Stomach (tissue), 9 donors: Measurements from ENCODE around the gene REG3A. TPM values are rescaled to one million over a fixed set of nuclear protein-coding genes. Genes with fewer than 3 reads are reported as not detected.

ENCODE experiments used
- DNase-seq, 2 donors: peaks; one replicate each; pipeline versions ENCODE4 v3.0.0 to v3.0.0-alpha.2; 2013 to 2019
- H3K27ac ChIP-seq, 5 donors: fragments of 200-600 bp in 4 of 5; sonication (generic) in 4 of 5; one replicate each; pipeline ENCODE4 v1.5.1; 2013 to 2019; ENCODE audit warnings: mild to moderate bottlenecking in 1 of 5, moderate library complexity in 1 of 5
- H3K27me3 ChIP-seq, 3 donors: fragments of 200-600 bp; sonication (generic); one replicate each; pipeline ENCODE4 v1.5.1; 2017 to 2019; ENCODE audit warnings: mixed run types in 1 of 3
- H3K36me3 ChIP-seq, 4 donors: fragments of 200-600 bp; sonication (generic); 1 replicate in 3 of 4; 2 replicates in 1 of 4; pipeline ENCODE4 v1.5.1; 2016 to 2019
- H3K4me1 ChIP-seq, 4 donors: fragments of 200-600 bp; sonication (generic); one replicate each; pipeline ENCODE4 v1.5.1; 2016 to 2019
- H3K4me3 ChIP-seq, 4 donors: fragments of 200-600 bp; sonication (generic) in 3 of 4; one replicate each; pipeline ENCODE4 v1.5.1; 2016 to 2019; ENCODE audit warnings: mild to moderate bottlenecking in 1 of 4
- H3K9me3 ChIP-seq, 4 donors: fragments of 200-600 bp; sonication (generic); one replicate each; pipeline ENCODE4 v1.5.1; 2016 to 2019
- CTCF ChIP-seq, 7 experiments: fragments of 450-650 bp in 4 of 7; fragments of 200-600 bp in 3 of 7; sonication (generic) in 3 of 7; IDR thresholded peaks; one replicate each; pipeline ENCODE4 v1.5.1; 2016 to 2019; ENCODE audit warnings: antibody characterized with exemption in 7 of 7, control low read depth in 2 of 7, mild to moderate bottlenecking in 1 of 7
- EP300 ChIP-seq: sonication (generic); formaldehyde crosslinking; IDR thresholded peaks from one replicate; pipeline ENCODE4 v1.6.1; 2017; ENCODE audit warnings: antibody characterized with exemption
- POLR2A ChIP-seq, 4 donors: fragments of 450-650 bp; IDR thresholded peaks; one replicate each; pipeline ENCODE4 v1.6.1; 2016; ENCODE audit warnings: antibody characterized with exemption in 4 of 4, control low read depth in 2 of 4, mild to moderate bottlenecking in 1 of 4, moderate library complexity in 1 of 4
- POLR2AphosphoS5 ChIP-seq, 3 donors: sonication (generic); formaldehyde crosslinking; IDR thresholded peaks; one replicate each; pipeline ENCODE4 v1.6.1; 2016; ENCODE audit warnings: antibody characterized with exemption in 3 of 3
- WGBS, 5 donors: extraction: QIAGEN DNeasy Blood & Tissue Kit in 3 of 5; methylation state at CpG; one replicate each; pipeline versions ENCODE4 v1.1.5 to v1.1.7; 2013 to 2018; 5-methylcytosine and 5-hydroxymethylcytosine counted together
- intact Hi-C: fragments of 100-400 bp; cut with DNase I; formaldehyde crosslinking; loops from one replicate; pipeline ENCODE4 v1.15.1; 2023; ENCODE audit warnings: low total_unique reads
- polyA plus RNA-seq, 3 donors: library from polyadenylated mRNA; stranded (reverse); fragments of 200-250 nt; gene quantifications; one replicate each; pipeline ENCODE4 v1.2.3, GENCODE V29; 2013
- total RNA-seq, 5 donors: library from RNA; depleted of rRNA; stranded (reverse); fragments of >200 nt; gene quantifications; one replicate each; pipeline versions ENCODE4 v1.1.0 to v1.2.3, GENCODE V29; 2014 to 2016
- donor health status: healthy with polysubstance abuse.
- donor health status: Bipolar disorder and iron deficiency.
- donor health status: healthy.

REG3A gene
- total and polyA plus RNA-seq, 8 donors = 3.1 to 381 (median 41.6) TPM; not detected in 2

- Histone ChIP-seq H3K27ac (no peak overlapping the region), H3K4me3 (no peak overlapping the region), H3K36me3 (no peaks in the 10 kb centered on the region), H3K27me3 (no peaks in the 10 kb centered on the region), H3K9me3 (no peaks in the 10 kb centered on the region), H3K4me1 (peaks cover 0 to 1% (median 0%) of the 10 kb centered on the region in 4 donors)
- no peak for DNase-seq
- intact Hi-C loops = no loop called here
- no peak for TF ChIP-seq POLR2AphosphoS5 (IDR thresholded peaks at IDR 0.05)
- TF ChIP-seq EP300 = no peak
- TF ChIP-seq CTCF (IDR thresholded peaks at IDR 0.05) = no peak
- TF ChIP-seq POLR2A (IDR thresholded peaks at IDR 0.05) = no peak
- 67 to 81% (median 72%) methylated on average over 9 of the region's 9 CpGs for WGBS, 5 donors
Observed at GRCh38 chr2:79124907-79125720, 34.4 kb downstream of the REG3A start.

GRCh38 chr2:79122676-79123075 is 36.9 kb downstream of the REG3A start:
- Histone ChIP-seq H3K4me1 (peaks cover 0 to 6% (median 0%) of the 10 kb centered on the region in 4 donors), H3K27me3 (no peaks in the 10 kb centered on the region), H3K9me3 (no peaks in the 10 kb centered on the region), H3K36me3 (no peaks in the 10 kb centered on the region), H3K4me3 (peak overlapping the region in 2 of 4 donors; percentile 32 to 35), H3K27ac (no peak overlapping the region)
- TF ChIP-seq EP300 = no peak
- no peak for TF ChIP-seq CTCF (IDR thresholded peaks at IDR 0.05)
- no peak for TF ChIP-seq POLR2A (IDR thresholded peaks at IDR 0.05)
- no peak for TF ChIP-seq POLR2AphosphoS5 (IDR thresholded peaks at IDR 0.05)
- intact Hi-C loops = no loop called here
- no peak for DNase-seq
- WGBS, 5 donors = 82 to 96% (median 89%) methylated on average over 2 of the region's 2 CpGs

GRCh38 chr2:79120194-79120713 is 39.3 kb downstream of the REG3A start, which contains the start of gene REG1A:
TSS of gene REG1A (plus strand) at chr2:79120488. CDS start at chr2:79120862, 374 bp downstream.
- Histone ChIP-seq H3K4me1 (peaks cover 0 to 6% (median 0%) of the 10 kb centered on the region in 4 donors), H3K27ac (peak within 1 kb of the TSS in 3 of 5 donors; percentile 35 to 46 (median 44)), H3K36me3 (no peaks in the 10 kb centered on the region), H3K9me3 (no peaks in the 10 kb centered on the region), H3K4me3 (peak within 1 kb of the TSS in 3 of 4 donors; percentile 7 to 35 (median 32)), H3K27me3 (no peaks in the 10 kb centered on the region)
- peak in 1 of 2 donors; percentile 72 for DNase-seq
- intact Hi-C loops = no loop called here
- WGBS, 5 donors = 21 to 49% (median 31%) methylated on average over 6 of the region's 6 CpGs
- TF ChIP-seq POLR2AphosphoS5 (IDR thresholded peaks at IDR 0.05) (peak in 2 of 3 donors; percentile 26 to 71), POLR2A (IDR thresholded peaks at IDR 0.05) (no peak), EP300 (no peak), CTCF (IDR thresholded peaks at IDR 0.05) (no peak)

- 31 to 45% (median 35%) methylated on average over 2 of the region's 2 CpGs for whole genome bisulfite sequencing, 5 donors
- H3K27ac ChIP-seq = no peak overlapping the region
- no peak overlapping the region for H3K4me3 ChIP-seq
- H3K27me3 ChIP-seq = no peaks in the 10 kb centered on the region
- H3K9me3 ChIP-seq = no peaks in the 10 kb centered on the region
- intact Hi-C loops = no loop called here
- no peak for DNase-seq
- H3K36me3 ChIP-seq = no peaks in the 10 kb centered on the region
- H3K4me1 ChIP-seq = peaks cover 0 to 6% (median 0%) of the 10 kb centered on the region in 4 donors
- no peak for TF ChIP-seq EP300
- no peak for TF ChIP-seq CTCF (IDR thresholded peaks at IDR 0.05)
- TF ChIP-seq POLR2A (IDR thresholded peaks at IDR 0.05) = no peak
Observed at GRCh38 chr2:79116997-79117928, 42.3 kb downstream of the REG3A start.
